ENCODE measurements around the gene LRPAP1.

Gene LRPAP1

DNA sequence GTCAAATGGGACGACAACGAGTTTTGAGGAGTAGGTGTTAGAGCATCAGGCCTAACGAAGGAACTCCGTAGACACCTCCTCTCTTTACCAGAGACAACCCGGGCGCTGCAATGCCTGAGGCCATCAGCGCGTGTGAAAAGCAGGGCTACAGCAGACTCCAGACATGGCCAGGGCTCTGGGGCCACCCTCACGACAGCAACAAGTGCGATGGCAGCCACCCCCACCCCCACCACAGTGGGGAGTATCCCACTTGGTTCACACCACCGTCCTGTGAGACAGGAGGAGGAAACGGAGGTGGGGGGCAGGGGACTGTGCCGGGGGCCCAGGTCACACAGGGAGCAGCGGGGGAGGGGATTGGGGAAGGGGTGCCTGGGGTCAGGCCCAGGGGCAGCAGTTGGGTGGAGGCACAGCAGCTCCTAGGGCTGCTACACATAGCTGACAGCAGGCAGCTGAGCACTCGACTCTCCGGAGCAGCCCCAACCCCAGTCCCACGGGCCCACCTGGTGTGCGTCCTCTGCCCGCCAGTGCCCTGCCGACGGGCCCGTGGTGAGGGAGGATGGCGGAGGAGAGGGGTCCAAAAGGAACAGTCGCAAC is 8.5 kb downstream of the LRPAP1 start:
- TF ChIP-seq, protein P1, sequence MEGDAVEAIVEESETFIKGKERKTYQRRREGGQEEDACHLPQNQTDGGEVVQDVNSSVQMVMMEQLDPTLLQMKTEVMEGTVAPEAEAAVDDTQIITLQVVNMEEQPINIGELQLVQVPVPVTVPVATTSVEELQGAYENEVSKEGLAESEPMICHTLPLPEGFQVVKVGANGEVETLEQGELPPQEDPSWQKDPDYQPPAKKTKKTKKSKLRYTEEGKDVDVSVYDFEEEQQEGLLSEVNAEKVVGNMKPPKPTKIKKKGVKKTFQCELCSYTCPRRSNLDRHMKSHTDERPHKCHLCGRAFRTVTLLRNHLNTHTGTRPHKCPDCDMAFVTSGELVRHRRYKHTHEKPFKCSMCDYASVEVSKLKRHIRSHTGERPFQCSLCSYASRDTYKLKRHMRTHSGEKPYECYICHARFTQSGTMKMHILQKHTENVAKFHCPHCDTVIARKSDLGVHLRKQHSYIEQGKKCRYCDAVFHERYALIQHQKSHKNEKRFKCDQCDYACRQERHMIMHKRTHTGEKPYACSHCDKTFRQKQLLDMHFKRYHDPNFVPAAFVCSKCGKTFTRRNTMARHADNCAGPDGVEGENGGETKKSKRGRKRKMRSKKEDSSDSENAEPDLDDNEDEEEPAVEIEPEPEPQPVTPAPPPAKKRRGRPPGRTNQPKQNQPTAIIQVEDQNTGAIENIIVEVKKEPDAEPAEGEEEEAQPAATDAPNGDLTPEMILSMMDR (IDR thresholded peaks at IDR 0.05; ENCODE audit: extremely low read depth, insufficient read depth, missing control alignments) = no peak
- in situ Hi-C loops (cut with MboI; ENCODE audit: low pct_unique_long_range_greater_than_20kb, low sequenced_read_pairs, unreplicated experiment) = no loop called here
- no peak for DNase-seq (ENCODE audit: low spot score)

DNA sequence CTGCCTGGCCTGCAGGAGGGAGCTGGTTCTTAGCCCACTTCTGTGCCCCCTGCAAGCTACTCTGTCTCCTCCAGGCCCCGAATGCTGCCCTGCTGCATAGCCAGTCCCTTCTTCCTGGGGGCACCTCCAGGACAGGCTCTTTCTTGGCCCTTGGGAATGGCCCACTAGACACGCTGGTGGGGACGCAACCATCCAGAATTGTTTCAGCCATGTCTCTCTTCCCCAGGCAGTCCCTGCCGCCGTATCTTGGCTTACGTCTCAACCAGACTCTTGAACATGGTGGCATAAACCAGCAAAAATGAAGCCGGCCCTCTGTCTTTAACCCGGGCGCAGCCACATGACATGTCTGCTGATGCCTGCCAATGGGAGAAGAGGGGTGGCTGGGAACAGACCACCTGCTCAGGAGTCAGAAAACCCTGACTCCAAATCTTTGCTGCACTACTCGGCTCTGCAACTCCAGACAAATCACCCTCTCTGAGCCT is 9.0 kb downstream of the LRPAP1 start:
- TF ChIP-seq, protein P1 (IDR thresholded peaks at IDR 0.05; ENCODE audit: extremely low read depth, insufficient read depth, missing control alignments) = no peak
- DNase-seq (ENCODE audit: low spot score) = no peak
- in situ Hi-C loops (cut with MboI; ENCODE audit: low pct_unique_long_range_greater_than_20kb, low sequenced_read_pairs, unreplicated experiment) = no loop called here

DNA sequence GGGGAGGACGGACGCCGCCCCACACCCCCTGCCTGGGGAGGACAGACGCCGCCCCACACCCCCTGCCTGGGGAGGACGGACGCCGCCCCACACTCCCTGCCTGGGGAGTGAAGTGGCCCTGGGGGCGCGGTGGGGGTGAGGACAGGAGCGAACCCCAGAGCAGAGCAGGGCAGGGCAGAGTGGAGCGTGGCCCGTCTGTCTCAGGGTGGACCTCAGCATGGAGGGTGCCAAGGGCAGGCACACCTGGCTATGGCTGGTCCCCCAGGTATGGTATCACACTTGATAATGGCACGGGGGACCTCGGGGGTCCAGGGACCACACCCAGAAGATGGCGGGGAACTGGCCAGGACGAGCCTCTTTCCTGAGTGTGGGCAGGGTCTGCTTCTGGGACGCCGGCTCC is 9.6 kb downstream of the LRPAP1 start:
- in situ Hi-C loops (cut with MboI; ENCODE audit: low pct_unique_long_range_greater_than_20kb, low sequenced_read_pairs, unreplicated experiment) = no loop called here

DNA sequence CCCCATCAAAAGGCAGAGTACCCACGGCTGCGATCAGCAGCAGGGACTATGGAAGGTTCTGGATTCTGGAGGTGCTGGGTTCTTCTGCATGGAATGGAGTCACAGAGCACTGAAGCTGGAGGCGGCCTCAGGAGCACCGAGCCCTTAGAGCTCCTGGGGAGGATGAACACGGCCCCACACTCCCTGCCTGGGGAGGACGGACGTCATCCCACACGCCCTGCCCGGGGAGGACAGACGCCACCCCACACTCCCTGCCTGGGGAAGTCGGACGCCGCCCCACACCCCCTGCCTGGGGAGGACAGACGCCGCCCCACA is 9.9 kb downstream of the LRPAP1 start:
- DNase-seq (ENCODE audit: low spot score) = no peak
- in situ Hi-C loops (cut with MboI; ENCODE audit: low pct_unique_long_range_greater_than_20kb, low sequenced_read_pairs, unreplicated experiment) = no loop called here
- TF ChIP-seq, protein P1 (IDR thresholded peaks at IDR 0.05; ENCODE audit: extremely low read depth, insufficient read depth, missing control alignments) = no peak

More for the DNA sequence above, 9.6 kb downstream of the LRPAP1 start:
- TF ChIP-seq, protein P1 (IDR thresholded peaks at IDR 0.05; ENCODE audit: extremely low read depth, insufficient read depth, missing control alignments) = no peak
- DNase-seq (ENCODE audit: low spot score) = no peak

DNA sequence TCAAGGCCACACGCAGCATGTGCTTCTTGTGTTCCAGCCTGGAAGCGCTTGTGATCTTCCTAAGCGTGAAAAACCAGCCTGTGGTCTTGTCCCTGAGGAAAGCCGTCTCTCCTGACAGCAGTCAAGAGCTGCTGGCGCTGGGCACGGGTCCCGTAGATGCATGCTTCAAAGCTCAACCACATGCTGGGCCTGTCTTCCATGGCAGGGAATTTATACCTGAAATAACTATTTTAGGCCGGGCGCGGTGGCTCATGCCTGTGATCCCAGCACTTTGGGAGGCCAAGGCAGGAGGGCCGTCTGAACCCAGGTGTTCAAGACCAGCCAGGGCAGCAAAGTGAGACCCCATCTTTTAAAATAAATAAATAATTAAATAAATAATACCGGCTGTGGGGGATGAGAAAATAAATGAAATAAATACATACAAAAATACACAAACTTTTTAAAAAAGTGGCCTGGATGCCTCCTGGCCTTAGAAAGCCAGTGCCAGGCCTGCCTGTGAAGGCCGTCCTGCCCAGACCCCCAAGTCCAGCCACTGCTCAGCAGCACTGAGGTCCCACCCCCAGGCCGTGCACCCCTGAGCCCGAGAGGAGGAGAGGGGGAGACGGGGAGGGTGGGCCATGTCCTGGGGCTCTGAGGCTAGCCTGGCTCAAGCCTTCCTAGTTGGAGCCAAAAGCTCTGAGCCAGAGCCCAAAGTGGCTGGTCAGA is 10.4 kb downstream of the LRPAP1 start:
- no peak for DNase-seq (ENCODE audit: low spot score)
- in situ Hi-C loops (cut with MboI; ENCODE audit: low pct_unique_long_range_greater_than_20kb, low sequenced_read_pairs, unreplicated experiment) = no loop called here
- TF ChIP-seq, protein P1 (IDR thresholded peaks at IDR 0.05; ENCODE audit: extremely low read depth, insufficient read depth, missing control alignments) = no peak

DNA sequence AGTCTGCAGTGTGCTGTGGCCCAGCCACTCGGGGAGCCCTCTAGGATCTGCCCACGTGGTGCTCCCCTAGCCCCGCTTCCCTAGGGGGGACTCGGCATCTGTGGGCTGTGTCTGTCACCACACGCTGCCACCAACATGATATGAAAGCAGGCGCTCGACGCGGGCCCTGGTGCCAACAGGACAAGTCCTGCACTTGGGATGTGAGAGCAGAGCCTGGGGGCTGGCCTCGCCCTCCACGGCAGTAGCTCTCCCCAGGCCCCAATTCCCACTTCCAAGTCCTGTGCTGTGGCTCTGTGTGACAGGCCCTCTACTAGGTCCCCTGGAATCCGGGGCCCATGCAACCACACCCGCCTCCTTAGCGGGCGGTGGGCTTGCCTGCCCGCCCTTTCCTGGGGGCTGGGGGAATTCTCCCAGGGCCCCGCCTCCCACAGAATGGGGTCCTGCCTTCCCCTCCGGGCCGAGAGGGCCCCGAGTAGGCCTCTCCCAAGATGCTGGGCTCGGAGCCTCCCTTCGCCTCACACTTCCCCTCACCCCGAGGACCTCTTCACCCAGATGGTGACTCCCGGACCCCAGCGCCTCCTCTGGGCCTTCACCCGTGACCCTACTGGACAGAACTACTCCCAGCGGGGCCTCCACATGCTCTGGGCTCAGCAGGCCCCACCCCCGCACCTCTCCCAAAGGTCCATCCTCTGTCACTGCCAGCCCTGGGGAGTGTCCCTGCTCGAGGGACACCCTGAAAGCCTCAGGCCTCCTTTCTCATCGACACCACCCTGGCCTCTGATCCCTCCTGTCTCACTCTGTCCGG is 11.2 kb downstream of the LRPAP1 start:
- TF ChIP-seq, protein P1 (IDR thresholded peaks at IDR 0.05; ENCODE audit: extremely low read depth, insufficient read depth, missing control alignments) = no peak
- DNase-seq (ENCODE audit: low spot score) = no peak
- in situ Hi-C loops (cut with MboI; ENCODE audit: low pct_unique_long_range_greater_than_20kb, low sequenced_read_pairs, unreplicated experiment) = no loop called here

Measured in GM13977 (cell line).